Activated CD4-positive, alpha-beta T cell treated with anti-CD3 and anti-CD28 coated beads for 36 hours (primary cell): ENCODE results near the gene MRPL38. TPM values are rescaled to one million over a fixed set of nuclear protein-coding genes. Genes with fewer than 3 reads are reported as not detected.
"Not testable (repeated sequence)": the region's sequence is repeated elsewhere in the genome, so short reads cannot be mapped to it uniquely, and the experiment has no call there.

Experiments
- ATAC-seq: fragments of 200-7000 bp; cut with Tn5 transposase; one replicate; pipeline ENCODE4 v1.10.0; 2021; ENCODE audit warnings: mild to moderate bottlenecking, moderate library complexity
- CTCF ChIA-PET: fragments of 350-600 bp; sonication (Branson Sonifier 250); formaldehyde crosslinking; loops from one replicate; lab custom pipeline; 2021; ENCODE audit warnings: antibody characterized with exemption; lab: Charles Lee
- POLR2A ChIA-PET: fragments of 350-600 bp; sonication (Branson Sonifier 250); formaldehyde crosslinking; loops from one replicate; lab custom pipeline; 2021; ENCODE audit warnings: antibody characterized with exemption, inconsistent platforms; lab: Charles Lee
- DNase-seq: peaks from one replicate; pipeline ENCODE4 v3.0.0-alpha.2; 2020
- H3K27ac Mint-ChIP-seq: one replicate; pipeline ENCODE4 v1.8.0; 2021; ENCODE audit warnings: mixed read lengths
- H3K27me3 Mint-ChIP-seq: one replicate; pipeline ENCODE4 v1.8.0; 2021; ENCODE audit warnings: mixed read lengths
- H3K36me3 Mint-ChIP-seq: one replicate; pipeline ENCODE4 v1.8.0; 2021; ENCODE audit warnings: low read depth, mixed read lengths
- H3K4me1 Mint-ChIP-seq: one replicate; pipeline ENCODE4 v1.8.0; 2021; ENCODE audit warnings: mixed read lengths
- H3K4me3 Mint-ChIP-seq: one replicate; pipeline ENCODE4 v1.8.0; 2021; ENCODE audit warnings: mild to moderate bottlenecking, moderate library complexity, mixed read lengths
- H3K9me3 Mint-ChIP-seq: one replicate; pipeline ENCODE4 v1.8.0; 2021; ENCODE audit warnings: low read depth, mixed read lengths
- intact Hi-C, 2 experiments: fragments of 100-400 bp; cut with DNase I in 1 of 2; cut with micrococcal nuclease in 1 of 2; formaldehyde crosslinking; loops; one replicate each; pipeline versions ENCODE4 v1.14.2 to v1.15.1; 2022 to 2024; cut with DNase I, micrococcal nuclease
- total RNA-seq, 2 experiments: library from RNA; stranded (reverse); gene quantifications; one replicate each; pipeline ENCODE4 v1.2.3, GENCODE V29; 2021

Gene MRPL38
- total RNA-seq, 2 experiments from 2014 or later = 98.0 to 115 TPM

DNA sequence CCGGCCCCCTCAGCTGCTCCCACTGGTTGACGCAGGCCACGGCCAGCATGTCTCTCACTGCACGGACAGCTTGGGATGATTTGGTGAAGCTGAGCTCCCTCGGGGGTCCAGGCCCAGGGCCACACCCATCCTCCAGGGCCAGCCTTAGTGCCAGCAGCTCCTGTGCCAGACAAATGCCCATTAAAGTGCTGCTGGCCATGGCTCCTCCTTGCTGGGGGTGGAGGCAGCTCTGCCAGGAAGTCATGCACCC, 28.8 kb downstream of the MRPL38 start:
- ChIA-PET POLR2A (interaction anchor here (0.6 to 2.3 kb wide), 7 partner anchors 11 to 246 kb away, joined by 3 to 15 read pairs (median 4); partner anchors contain the start of gene WBP2), CTCF (interaction anchor here (0.7 to 2.6 kb wide), 15 partner anchors 14 to 243 kb away, joined by 3 to 20 read pairs (median 4); partner anchors contain the start of genes SMIM5, TRIM65, UNC13D and WBP2)
- peaks cover 8% of the 10 kb centered on the region for H3K36me3 Mint-ChIP-seq
- H3K27ac Mint-ChIP-seq = peak overlapping the region; percentile 94
- H3K9me3 Mint-ChIP-seq = no peaks in the 10 kb centered on the region
- no peak for ATAC-seq
- H3K4me3 Mint-ChIP-seq = peak overlapping the region; percentile 91
- H3K4me1 Mint-ChIP-seq = peaks cover 32% of the 10 kb centered on the region
- H3K27me3 Mint-ChIP-seq = peaks cover 2% of the 10 kb centered on the region
- intact Hi-C loops = loop anchor here (1.0 to 2.0 kb wide), 4 partner anchors 21 to 90 kb away; partner anchors contain the start of genes TRIM65 (in 1 of the 2) and WBP2 (in 1 of the 2)
- no peak for DNase-seq

- Mint-ChIP-seq H3K4me1 (peaks cover 32% of the 10 kb centered on the region), H3K36me3 (peaks cover 8% of the 10 kb centered on the region), H3K4me3 (peak overlapping the region; percentile 91), H3K9me3 (no peaks in the 10 kb centered on the region), H3K27ac (peak overlapping the region; percentile 94), H3K27me3 (peaks cover 2% of the 10 kb centered on the region)
- DNase-seq (no peak), ATAC-seq (no peak)
- ChIA-PET POLR2A (interaction anchor here (0.6 to 2.3 kb wide), 7 partner anchors 10 to 246 kb away, joined by 3 to 15 read pairs (median 4); partner anchors contain the start of gene WBP2), CTCF (interaction anchor here (0.7 to 2.6 kb wide), 15 partner anchors 14 to 242 kb away, joined by 3 to 20 read pairs (median 4); partner anchors contain the start of genes SMIM5, TRIM65, UNC13D and WBP2)
- intact Hi-C loops = no loop called here
These were observed 29.3 kb downstream of the MRPL38 start for GRCh38 chr17:75875182-75875939.

GRCh38 chr17:75874323-75875181, 30.1 kb downstream of the MRPL38 start:
- DNase-seq = no peak
- H3K27ac Mint-ChIP-seq = no peak overlapping the region
- no peak for ATAC-seq
- H3K4me3 Mint-ChIP-seq = no peak overlapping the region
- peaks cover 30% of the 10 kb centered on the region for H3K4me1 Mint-ChIP-seq
- H3K9me3 Mint-ChIP-seq = no peaks in the 10 kb centered on the region
- H3K36me3 Mint-ChIP-seq = peaks cover 8% of the 10 kb centered on the region
- intact Hi-C loops = no loop called here
- H3K27me3 Mint-ChIP-seq = peaks cover 2% of the 10 kb centered on the region
- POLR2A ChIA-PET = interaction anchor here (2.3 kb wide), 1 partner anchor 19 kb away, joined by 15 read pairs; the partner anchor contains the start of gene WBP2
- CTCF ChIA-PET = interaction anchor here (0.6 to 1.5 kb wide), 5 partner anchors 8 to 47 kb away, joined by 3 to 5 read pairs (median 4); no protein-coding TSS in a partner anchor

DNA sequence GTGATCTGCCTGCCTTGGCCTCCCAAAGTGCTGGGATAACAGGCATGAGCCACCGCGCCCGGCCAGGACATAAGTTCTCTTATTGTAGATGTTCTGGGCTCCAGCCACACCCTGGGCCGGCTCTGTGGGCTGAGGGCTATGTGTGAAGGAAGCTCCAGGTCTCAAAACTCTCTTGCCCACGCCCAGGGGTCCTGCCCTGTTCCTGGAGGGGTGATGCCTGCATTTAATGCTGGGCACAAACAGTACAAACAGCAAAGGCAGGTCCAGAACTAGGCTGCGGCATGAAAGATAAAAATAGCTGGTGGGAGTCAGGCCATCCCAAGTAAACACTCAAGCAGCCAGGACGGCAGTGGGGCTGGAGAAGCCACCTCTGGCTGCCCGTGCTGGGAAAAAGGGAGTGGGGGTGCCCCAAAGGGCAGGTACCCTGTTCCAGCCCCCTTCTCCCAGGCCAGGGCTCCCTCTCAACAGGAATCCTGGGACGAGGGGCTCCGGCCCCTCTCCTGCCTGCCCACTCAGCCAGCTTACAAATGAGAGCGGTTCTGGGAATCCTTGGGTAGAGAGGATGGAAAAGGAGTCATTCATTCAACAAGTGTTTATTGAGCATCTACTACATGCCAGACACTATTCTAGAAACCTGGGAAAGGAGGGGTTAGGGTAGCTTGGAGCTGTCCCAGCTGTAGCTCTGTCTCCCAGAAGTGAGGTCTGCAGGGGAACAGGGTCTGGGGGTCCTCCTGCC, 30.9 kb downstream of the MRPL38 start:
- ChIA-PET CTCF (interaction anchor here (0.5 to 3.2 kb wide), 4 partner anchors 9 to 94 kb away, joined by 3 to 15 read pairs (median 3); no protein-coding TSS in a partner anchor), POLR2A (no interaction called here)
- intact Hi-C loops = no loop called here
- Mint-ChIP-seq H3K4me1 (peaks cover 27% of the 10 kb centered on the region), H3K4me3 (no peak overlapping the region), H3K36me3 (peaks cover 8% of the 10 kb centered on the region), H3K9me3 (no peaks in the 10 kb centered on the region), H3K27ac (no peak overlapping the region), H3K27me3 (peaks cover under 1% of the 10 kb centered on the region)
- no peak for DNase-seq
- ATAC-seq = no peak

DNA sequence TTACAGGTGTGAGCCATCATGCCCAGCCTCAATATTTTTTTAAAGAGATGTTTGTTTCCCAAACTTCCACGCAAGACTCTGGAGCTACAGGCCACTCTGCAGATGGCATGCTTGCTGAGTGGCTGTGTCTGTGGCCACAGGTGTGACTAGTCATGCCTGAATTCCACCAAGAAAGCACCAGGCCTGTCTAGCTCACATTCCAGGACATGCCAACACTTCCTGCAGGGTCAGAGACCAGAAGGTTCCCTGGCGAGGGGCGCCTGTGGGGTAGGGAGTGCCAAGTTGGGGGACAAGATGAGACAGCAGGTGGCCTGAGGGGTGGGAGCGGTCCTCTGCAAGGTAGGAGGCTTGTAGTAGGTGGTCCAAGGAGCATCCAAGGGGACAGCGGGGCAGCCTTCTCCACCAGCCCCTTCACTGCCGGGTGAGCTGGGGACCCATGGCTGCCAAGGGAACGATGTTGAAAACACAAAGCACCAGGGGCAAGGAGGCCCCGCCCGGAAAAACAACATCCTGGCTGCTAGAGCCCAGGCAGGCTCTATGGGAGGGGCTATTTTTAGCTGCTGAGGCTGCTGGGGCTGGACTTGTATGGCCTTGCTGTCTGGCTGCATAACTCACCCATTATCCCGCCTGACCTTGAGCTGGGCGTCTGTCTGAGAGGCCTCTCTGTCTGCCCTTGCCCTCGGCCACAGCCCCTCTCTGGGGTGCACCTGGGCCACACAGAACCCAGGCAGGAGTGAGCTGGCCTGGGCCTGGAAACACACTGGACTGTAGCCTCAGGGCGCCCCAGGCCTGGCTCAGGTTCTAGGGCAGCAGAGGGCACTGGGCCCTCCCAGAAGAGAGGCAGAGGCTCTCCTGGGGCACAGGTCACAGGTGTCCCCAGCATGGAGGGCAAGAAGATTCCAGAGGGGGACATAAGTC, 32.0 kb downstream of the MRPL38 start:
- H3K4me1 Mint-ChIP-seq = peaks cover 25% of the 10 kb centered on the region
- no peak overlapping the region for H3K4me3 Mint-ChIP-seq
- no peaks in the 10 kb centered on the region for H3K9me3 Mint-ChIP-seq
- DNase-seq (peak; percentile 58), ATAC-seq (no peak)
- H3K27me3 Mint-ChIP-seq = no peaks in the 10 kb centered on the region
- peak overlapping the region; percentile 47 for H3K27ac Mint-ChIP-seq
- peaks cover 8% of the 10 kb centered on the region for H3K36me3 Mint-ChIP-seq
- intact Hi-C loops = no loop called here
- CTCF ChIA-PET = interaction anchor here (0.8 to 3.2 kb wide), 5 partner anchors 10 to 25 kb away, joined by 3 to 15 read pairs (median 5); no protein-coding TSS in a partner anchor
- POLR2A ChIA-PET = no interaction called here

DNA sequence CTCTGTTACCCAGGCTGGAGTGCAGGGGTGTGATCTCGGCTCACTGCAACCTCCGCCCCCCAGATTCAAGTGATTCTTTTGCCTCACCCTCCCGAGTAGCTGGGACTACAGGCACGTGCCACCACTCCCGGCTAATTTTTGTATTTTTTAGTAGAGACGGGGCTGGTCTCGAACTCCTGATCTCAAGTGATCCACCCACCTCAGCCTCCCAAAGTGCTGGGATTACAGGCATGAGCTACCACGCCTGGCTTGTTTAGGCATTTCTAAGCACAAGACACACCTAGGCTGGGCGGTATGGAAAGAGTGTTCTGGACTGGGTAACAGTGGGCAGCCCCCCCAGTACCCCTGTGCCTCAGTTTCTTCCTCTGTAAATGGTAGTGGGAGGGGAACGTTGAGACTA, 34.5 kb downstream of the MRPL38 start:
- H3K27me3 Mint-ChIP-seq, H3K27ac Mint-ChIP-seq, H3K9me3 Mint-ChIP-seq, DNase-seq, H3K4me3 Mint-ChIP-seq, H3K36me3 Mint-ChIP-seq, intact Hi-C loops, POLR2A ChIA-PET, ATAC-seq: not testable (repeated sequence)
- H3K4me1 Mint-ChIP-seq = peaks cover 18% of the 10 kb centered on the region
- CTCF ChIA-PET = interaction anchor here (0.6 to 0.9 kb wide), 3 partner anchors 14 to 123 kb away, joined by 3 read pairs; no protein-coding TSS in a partner anchor

- Mint-ChIP-seq H3K27ac (no peak overlapping the region), H3K4me3 (no peak overlapping the region), H3K4me1 (peaks cover 24% of the 10 kb centered on the region), H3K9me3 (no peaks in the 10 kb centered on the region), H3K36me3 (no peaks in the 10 kb centered on the region), H3K27me3 (no peaks in the 10 kb centered on the region)
- ATAC-seq (no peak), DNase-seq (no peak)
- intact Hi-C loops = no loop called here
- CTCF ChIA-PET = interaction anchor here (0.6 to 0.9 kb wide), 3 partner anchors 9 to 122 kb away, joined by 3 to 4 read pairs (median 3); no protein-coding TSS in a partner anchor
- POLR2A ChIA-PET = no interaction called here
These were observed 35.2 kb downstream of the MRPL38 start for GRCh38 chr17:75869282-75870141.

DNA sequence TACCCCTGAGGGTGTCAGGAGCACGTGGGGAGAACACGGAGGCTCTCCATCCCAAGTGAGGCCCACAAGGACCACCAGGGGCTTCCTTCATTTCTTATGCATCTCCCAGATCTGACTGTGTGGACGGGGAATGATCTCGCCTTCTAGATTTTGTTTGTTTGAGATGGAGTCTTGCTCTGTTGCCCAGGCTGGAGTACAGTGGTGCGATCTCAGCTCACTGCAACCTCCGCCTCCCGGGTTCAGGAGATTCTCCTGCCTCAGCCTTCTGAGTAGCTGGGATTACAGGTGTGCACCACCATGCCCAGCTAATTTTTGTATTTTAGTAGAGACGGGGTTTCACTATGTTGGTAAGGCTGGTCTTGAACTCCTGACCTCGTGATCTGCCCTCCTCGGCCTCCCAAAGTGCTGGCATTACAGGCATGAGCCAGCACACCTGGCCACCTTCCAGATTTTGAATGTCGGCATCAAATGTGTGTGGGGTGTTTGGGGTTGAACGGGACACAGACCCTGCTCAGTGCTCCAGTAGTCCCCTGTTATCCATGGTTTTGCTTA, 35.9 kb downstream of the MRPL38 start:
- ATAC-seq, POLR2A ChIA-PET, H3K36me3 Mint-ChIP-seq, DNase-seq, H3K27ac Mint-ChIP-seq, intact Hi-C loops, CTCF ChIA-PET, H3K9me3 Mint-ChIP-seq, H3K4me3 Mint-ChIP-seq, H3K27me3 Mint-ChIP-seq: not testable (repeated sequence)
- peaks cover 30% of the 10 kb centered on the region for H3K4me1 Mint-ChIP-seq
